Measurements from ENCODE around the gene CACNA2D2. TPM values are rescaled to one million over a fixed set of nuclear protein-coding genes. Genes with fewer than 3 reads are reported as not detected.

Gene CACNA2D2
- total RNA-seq, 1 experiment from 2014 or later, result 27.7 TPM

DNA sequence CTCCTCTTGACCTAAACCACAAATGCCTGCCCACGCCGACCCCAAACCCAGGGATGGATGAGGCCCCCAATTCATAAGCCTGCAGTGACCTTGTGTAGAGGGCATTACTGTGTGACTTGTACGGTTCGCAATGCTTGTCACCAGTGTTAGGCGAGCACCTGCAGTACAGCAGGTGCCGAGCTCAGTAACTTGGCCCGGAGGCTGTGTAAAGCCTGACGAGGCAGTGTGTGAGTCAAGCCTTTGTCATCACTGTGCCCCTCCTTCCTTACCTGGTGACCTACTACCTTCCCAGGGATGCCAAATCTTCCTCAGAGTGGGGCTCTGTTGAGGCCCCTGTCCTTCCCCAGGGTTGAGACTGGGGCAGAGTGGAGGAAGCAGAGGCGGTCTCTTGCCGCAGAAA, 106.9 kb downstream of the CACNA2D2 start:
- Histone ChIP-seq H3K9ac (ENCODE audit: extremely low read depth, insufficient read length, low read length) (no peak overlapping the region), H3K79me2 (ENCODE audit: insufficient read depth, low read length) (no peaks in the 10 kb centered on the region), H3K9me3 (ENCODE audit: control insufficient read depth, low read depth, low read length) (no peaks in the 10 kb centered on the region), H3K27ac (ENCODE audit: insufficient read length, low read depth, low read length) (no peak overlapping the region), H2AK5ac (ENCODE audit: insufficient read length, low read length) (no peak overlapping the region), H4K8ac (replicated peaks; ENCODE audit: insufficient read length, low read depth, low read length) (no peak overlapping the region), H3K14ac (ENCODE audit: insufficient read depth, low read length) (no peak overlapping the region), H3K4me1 (ENCODE audit: insufficient read depth, low read length) (no peaks in the 10 kb centered on the region), H3T11ph (ENCODE audit: low read length) (no peak overlapping the region), H3K79me1 (ENCODE audit: insufficient read depth, low read depth, low read length, poor library complexity, severe bottlenecking) (no peaks in the 10 kb centered on the region), H2BK12ac (ENCODE audit: insufficient read length, low read depth, low read length) (no peak overlapping the region), H3K23ac (ENCODE audit: insufficient read length, low read depth, low read length) (no peak overlapping the region), H3K4ac (ENCODE audit: low read depth, low read length) (no peak overlapping the region), H4K20me1 (ENCODE audit: control insufficient read depth, insufficient read depth, insufficient read length) (no peaks in the 10 kb centered on the region), H2BK20ac (ENCODE audit: low read depth, low read length, poor library complexity, severe bottlenecking) (no peak overlapping the region), H2BK120ac (ENCODE audit: low read depth, low read length, poor library complexity, severe bottlenecking) (no peak overlapping the region), H3K4me2 (ENCODE audit: insufficient read depth, insufficient read length, low read length) (no peak overlapping the region), H3K23me2 (ENCODE audit: insufficient read length, low read depth, low read length, poor library complexity, severe bottlenecking) (no peaks in the 10 kb centered on the region), H3K27me3 (ENCODE audit: insufficient read depth, low read length) (no peaks in the 10 kb centered on the region), H3K56ac (ENCODE audit: insufficient read length, low read depth, low read length) (no peak overlapping the region), H4K91ac (ENCODE audit: insufficient read length, low read depth, low read length) (no peak overlapping the region), H2BK15ac (ENCODE audit: low read depth, low read length) (no peak overlapping the region), H2AFZ (ENCODE audit: low read length) (no peak overlapping the region), H4K5ac (ENCODE audit: insufficient read length, low read depth, low read length) (no peak overlapping the region), H2BK5ac (ENCODE audit: insufficient read length, low read length) (no peak overlapping the region), H3K18ac (ENCODE audit: insufficient read length, low read depth, low read length) (no peak overlapping the region)
- H3K36me3 Mint-ChIP-seq (ENCODE audit: insufficient read depth in 1 of 3, low read depth in 3 of 3), result 0 out of 7 replicates have a peak, but pooled peaks cover 0 to 4% (median 0%) of the 10 kb centered on the region in 3 experiments
- no peak overlapping the region for H3K27ac Mint-ChIP-seq
- peaks cover 6% of the 10 kb centered on the region for H3K27me3 Mint-ChIP-seq (ENCODE audit: low read depth)
- DNase-seq, result no peak
- TF ChIP-seq CTCF (conservative IDR thresholded peaks at IDR 0.05), result no peak
- no peaks in the 10 kb centered on the region for H3K4me1 Mint-ChIP-seq
- WGBS (ENCODE audit: extremely low coverage, insufficient read length, low lambda C conversion rate), result no CpG with 5 or more reads among the region's 10 CpGs
- no peak overlapping the region for H3K4me3 Mint-ChIP-seq
- H3K9me3 Mint-ChIP-seq, result no peaks in the 10 kb centered on the region
